Activated CD8-positive, alpha-beta T cell treated with anti-CD3 and anti-CD28 coated beads for 36 hours (primary cell): ENCODE data around the gene BICC1. TPM values are rescaled to one million over a fixed set of nuclear protein-coding genes. Genes with fewer than 3 reads are reported as not detected.

Source experiments
- ATAC-seq: fragments of 200-7000 bp; cut with Tn5 transposase; one replicate; pipeline ENCODE4 v1.10.0; 2021; ENCODE audit warnings: mild to moderate bottlenecking, moderate library complexity
- CTCF ChIA-PET: fragments of 350-600 bp; sonication (Branson Sonifier 250); formaldehyde crosslinking; loops from one replicate; lab custom pipeline; 2021; ENCODE audit warnings: antibody characterized with exemption; lab: Charles Lee
- POLR2A ChIA-PET: fragments of 350-600 bp; sonication (Branson Sonifier 250); formaldehyde crosslinking; loops from one replicate; lab custom pipeline; 2021; ENCODE audit warnings: antibody characterized with exemption; lab: Charles Lee
- DNase-seq: peaks from one replicate; pipeline ENCODE4 v3.0.0-alpha.2; 2020
- H3K27ac Mint-ChIP-seq: one replicate; pipeline ENCODE4 v1.8.0; 2021; ENCODE audit warnings: mild to moderate bottlenecking, mixed read lengths
- H3K27me3 Mint-ChIP-seq: one replicate; pipeline ENCODE4 v1.8.0; 2021; ENCODE audit warnings: mixed read lengths
- H3K36me3 Mint-ChIP-seq: one replicate; pipeline ENCODE4 v1.8.0; 2021; ENCODE audit warnings: low read depth, mixed read lengths
- H3K4me1 Mint-ChIP-seq: one replicate; pipeline ENCODE4 v1.8.0; 2021; ENCODE audit warnings: low read depth, mixed read lengths
- H3K4me3 Mint-ChIP-seq: one replicate; pipeline ENCODE4 v1.8.0; 2021; ENCODE audit warnings: mild to moderate bottlenecking, moderate library complexity, mixed read lengths
- H3K9me3 Mint-ChIP-seq: one replicate; pipeline ENCODE4 v1.8.0; 2021; ENCODE audit warnings: mixed read lengths
- intact Hi-C: fragments of 100-400 bp; cut with micrococcal nuclease; formaldehyde crosslinking; loops from one replicate; pipeline ENCODE4 v1.10.0; 2022
- total RNA-seq, 2 experiments: library from RNA; stranded (reverse); gene quantifications; one replicate each; pipeline ENCODE4 v1.2.3, GENCODE V29; 2021
- TF ChIP-seq, protein P1 (sequence below): fragments of 200-600 bp; IDR thresholded peaks from one replicate; pipeline ENCODE4 v1.8.0; 2022; ENCODE audit warnings: antibody characterized with exemption, mild to moderate bottlenecking

Gene BICC1
- total RNA-seq, 2 experiments from 2014 or later: not detected

DNA sequence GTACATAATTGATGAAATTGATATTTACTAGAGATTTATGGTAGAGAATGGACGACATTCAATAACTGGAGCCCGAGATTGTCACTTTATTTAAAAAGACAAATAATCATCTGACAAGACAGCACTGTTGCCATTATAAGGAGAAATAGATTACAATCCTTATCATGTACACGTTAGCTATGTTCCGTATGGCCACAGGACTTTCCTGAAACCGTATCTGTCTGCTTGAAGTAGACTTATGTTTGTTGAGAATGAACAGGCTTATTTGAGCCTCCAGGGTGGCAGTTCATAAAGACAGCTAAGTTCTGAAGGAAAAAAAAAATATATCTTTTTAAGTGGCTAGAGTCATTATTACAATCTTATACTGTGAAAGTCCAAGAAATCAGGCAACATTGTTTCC lies 317.2 kb downstream of the BICC1 start:
- DNase-seq (no peak), ATAC-seq (no peak)
- Mint-ChIP-seq H3K4me1 (no peaks in the 10 kb centered on the region), H3K4me3 (no peak overlapping the region), H3K9me3 (no peaks in the 10 kb centered on the region), H3K27ac (no peak overlapping the region), H3K36me3 (no peaks in the 10 kb centered on the region), H3K27me3 (no peaks in the 10 kb centered on the region)
- ChIA-PET POLR2A (no interaction called here), CTCF (no interaction called here)
- TF ChIP-seq, protein P1, sequence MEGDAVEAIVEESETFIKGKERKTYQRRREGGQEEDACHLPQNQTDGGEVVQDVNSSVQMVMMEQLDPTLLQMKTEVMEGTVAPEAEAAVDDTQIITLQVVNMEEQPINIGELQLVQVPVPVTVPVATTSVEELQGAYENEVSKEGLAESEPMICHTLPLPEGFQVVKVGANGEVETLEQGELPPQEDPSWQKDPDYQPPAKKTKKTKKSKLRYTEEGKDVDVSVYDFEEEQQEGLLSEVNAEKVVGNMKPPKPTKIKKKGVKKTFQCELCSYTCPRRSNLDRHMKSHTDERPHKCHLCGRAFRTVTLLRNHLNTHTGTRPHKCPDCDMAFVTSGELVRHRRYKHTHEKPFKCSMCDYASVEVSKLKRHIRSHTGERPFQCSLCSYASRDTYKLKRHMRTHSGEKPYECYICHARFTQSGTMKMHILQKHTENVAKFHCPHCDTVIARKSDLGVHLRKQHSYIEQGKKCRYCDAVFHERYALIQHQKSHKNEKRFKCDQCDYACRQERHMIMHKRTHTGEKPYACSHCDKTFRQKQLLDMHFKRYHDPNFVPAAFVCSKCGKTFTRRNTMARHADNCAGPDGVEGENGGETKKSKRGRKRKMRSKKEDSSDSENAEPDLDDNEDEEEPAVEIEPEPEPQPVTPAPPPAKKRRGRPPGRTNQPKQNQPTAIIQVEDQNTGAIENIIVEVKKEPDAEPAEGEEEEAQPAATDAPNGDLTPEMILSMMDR: no peak
- intact Hi-C loops: no loop called here

DNA sequence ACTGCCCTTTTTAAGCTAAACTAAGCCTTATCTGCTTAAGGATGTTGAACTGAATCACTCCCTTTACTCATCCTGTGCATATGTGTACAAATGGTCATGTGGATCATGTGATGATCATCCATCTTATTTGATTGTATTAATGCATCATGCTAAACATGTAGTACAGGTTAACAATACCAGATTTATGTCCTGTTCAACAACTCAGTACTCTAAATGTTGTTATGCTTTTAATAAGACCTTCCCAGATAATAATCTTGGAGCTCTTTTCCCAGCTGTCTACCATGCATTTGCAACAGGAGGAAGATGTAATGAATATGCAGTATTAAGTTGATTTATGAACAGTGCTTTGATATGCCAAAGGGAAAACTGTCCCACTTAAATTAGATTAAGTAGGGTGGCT lies 318.0 kb downstream of the BICC1 start:
- Mint-ChIP-seq H3K4me1 (no peaks in the 10 kb centered on the region), H3K4me3 (no peak overlapping the region), H3K27me3 (no peaks in the 10 kb centered on the region), H3K27ac (no peak overlapping the region), H3K9me3 (no peaks in the 10 kb centered on the region), H3K36me3 (no peaks in the 10 kb centered on the region)
- intact Hi-C loops: no loop called here
- CTCF ChIA-PET: no interaction called here
- POLR2A ChIA-PET: no interaction called here
- DNase-seq: no peak
- TF ChIP-seq, protein P1: no peak
- no peak for ATAC-seq

DNA sequence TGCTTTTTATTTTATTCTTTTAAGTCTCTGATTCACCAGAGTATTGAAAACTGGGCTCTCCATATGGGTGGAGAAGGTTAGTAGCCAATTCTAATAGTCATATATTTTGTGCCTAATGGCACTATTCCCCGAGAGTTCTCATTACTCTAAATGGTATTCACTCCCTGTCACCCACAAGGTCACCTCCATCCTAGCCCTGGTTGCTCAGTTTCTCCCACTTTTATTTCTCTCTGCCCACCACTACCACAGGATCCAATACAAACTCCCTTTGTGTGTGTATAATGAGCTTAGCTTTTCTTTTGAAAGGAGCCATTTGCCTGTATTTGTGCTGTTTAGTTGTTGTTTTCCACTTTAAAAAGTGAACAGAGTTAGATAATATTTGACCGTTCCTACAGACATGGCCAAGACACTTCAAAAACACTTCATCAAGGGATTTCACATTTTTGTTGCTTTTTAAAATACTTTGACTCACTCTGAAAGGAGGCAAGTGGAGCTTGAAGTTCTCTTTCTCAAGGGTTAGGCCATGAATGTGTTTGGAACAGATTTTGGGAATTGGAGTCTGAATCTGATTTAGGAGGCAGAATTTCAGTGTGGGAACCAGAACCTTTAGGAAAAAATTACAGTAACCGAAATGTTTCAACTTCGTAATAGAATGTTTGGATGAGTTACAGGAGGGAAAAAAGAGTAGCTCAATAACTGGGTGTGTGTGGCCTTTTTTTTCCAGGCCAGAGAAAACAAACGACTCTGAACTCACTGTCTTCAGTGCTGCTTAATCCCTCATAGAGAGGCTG lies 321.3 kb downstream of the BICC1 start:
- intact Hi-C loops: no loop called here
- Mint-ChIP-seq H3K27ac (no peak overlapping the region), H3K36me3 (no peaks in the 10 kb centered on the region), H3K27me3 (no peaks in the 10 kb centered on the region), H3K9me3 (no peaks in the 10 kb centered on the region), H3K4me3 (no peak overlapping the region), H3K4me1 (no peaks in the 10 kb centered on the region)
- TF ChIP-seq, protein P1: no peak
- ChIA-PET POLR2A (no interaction called here), CTCF (no interaction called here)
- ATAC-seq: no peak
- no peak for DNase-seq

DNA sequence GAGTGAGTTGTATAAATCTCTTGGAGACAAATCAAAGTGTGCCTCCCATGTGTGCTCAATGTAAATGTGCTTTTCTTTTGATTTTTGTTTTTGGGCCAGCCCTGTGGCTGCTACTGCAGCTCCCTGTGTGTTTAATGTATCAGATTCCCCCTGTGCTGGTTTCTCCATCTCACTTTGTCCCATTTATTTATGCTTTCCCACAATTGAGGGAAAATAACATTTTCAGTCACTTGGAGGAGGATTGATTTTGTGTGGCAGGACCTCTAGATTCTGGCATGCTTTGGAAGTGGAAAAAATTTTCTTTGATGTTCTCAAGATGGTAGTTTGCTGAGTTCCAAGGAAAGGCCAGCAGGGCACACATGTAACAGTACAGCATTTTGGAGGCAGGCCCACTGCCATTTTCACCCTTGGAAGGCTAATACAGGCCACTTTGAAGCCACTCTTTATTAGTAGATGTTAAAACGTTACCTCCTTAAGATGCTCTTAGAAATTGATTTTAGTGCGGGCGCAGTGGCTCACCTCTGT lies 323.6 kb downstream of the BICC1 start:
- Mint-ChIP-seq H3K36me3 (no peaks in the 10 kb centered on the region), H3K4me1 (no peaks in the 10 kb centered on the region), H3K4me3 (no peak overlapping the region), H3K9me3 (no peaks in the 10 kb centered on the region), H3K27ac (no peak overlapping the region), H3K27me3 (peaks cover 2% of the 10 kb centered on the region)
- ATAC-seq: no peak
- CTCF ChIA-PET: no interaction called here
- TF ChIP-seq, protein P1: no peak
- POLR2A ChIA-PET: no interaction called here
- no peak for DNase-seq
- intact Hi-C loops: no loop called here

DNA sequence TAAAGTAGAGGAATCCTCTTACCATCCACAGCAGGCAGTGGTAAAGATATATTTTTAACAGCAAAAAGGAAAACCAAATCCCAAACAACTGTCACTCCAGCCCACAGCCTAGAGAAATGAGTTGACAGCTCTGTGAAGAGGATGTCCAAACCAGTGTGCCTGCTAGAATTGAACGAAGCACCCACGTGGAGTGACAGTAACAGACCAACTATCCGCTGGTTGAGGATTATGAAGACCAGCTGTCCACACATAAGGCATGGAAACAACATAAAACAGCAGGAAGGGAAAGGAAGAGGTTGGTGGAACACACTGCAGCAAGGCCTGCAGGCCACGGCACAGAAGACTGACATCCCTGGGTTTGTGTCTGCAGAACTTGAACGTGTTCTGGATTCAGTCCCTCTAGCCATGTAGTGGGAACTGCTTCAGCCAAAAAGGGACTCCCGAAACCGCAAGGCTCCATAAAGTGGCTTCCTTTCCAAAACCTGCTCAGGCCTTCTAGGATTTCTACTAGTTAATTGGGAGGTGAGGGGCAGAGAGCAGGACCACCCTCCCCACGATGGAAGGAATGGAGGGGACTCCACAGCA lies 324.4 kb downstream of the BICC1 start:
- no peak overlapping the region for H3K27ac Mint-ChIP-seq
- DNase-seq: no peak
- ATAC-seq: no peak
- no peaks in the 10 kb centered on the region for H3K9me3 Mint-ChIP-seq
- no peak overlapping the region for H3K4me3 Mint-ChIP-seq
- H3K27me3 Mint-ChIP-seq: peaks cover 2% of the 10 kb centered on the region
- TF ChIP-seq, protein P1: no peak
- H3K36me3 Mint-ChIP-seq: no peaks in the 10 kb centered on the region
- H3K4me1 Mint-ChIP-seq: no peaks in the 10 kb centered on the region
- POLR2A ChIA-PET: no interaction called here
- intact Hi-C loops: no loop called here
- CTCF ChIA-PET: no interaction called here
